DLD1 (cell line): Measurements from ENCODE around the gene ORC2.
"Not testable (repeated sequence)": the region's sequence is repeated elsewhere in the genome, so short reads cannot be mapped to it uniquely, and the experiment has no call there.

Experiments used
- in situ Hi-C: cut with HindIII; loops from 2 replicates; pipeline ENCODE4 v1.10.0; 2017; ENCODE audit warnings: low sequenced_read_pairs

ORC2 gene

GRCh38 chr2:200939832-200940231 lies 23.6 kb downstream of the ORC2 start:
- in situ Hi-C loops, result no loop called here

GRCh38 chr2:200930947-200931626 lies 32.4 kb downstream of the ORC2 start:
- in situ Hi-C loops, result no loop called here

GRCh38 chr2:200929334-200930249 lies 33.9 kb downstream of the ORC2 start:
- in situ Hi-C loops, result no loop called here

GRCh38 chr2:200922439-200922838 lies 41.0 kb downstream of the ORC2 start:
- in situ Hi-C loops, result no loop called here

- in situ Hi-C loops, result no loop called here
Observed at GRCh38 chr2:200913654-200914053, 49.8 kb downstream of the ORC2 start.

- in situ Hi-C loops, result no loop called here
Observed at GRCh38 chr2:200909958-200910357, 53.5 kb downstream of the ORC2 start.

- in situ Hi-C loops, result no loop called here
Observed at GRCh38 chr2:200905618-200906296, 57.7 kb downstream of the ORC2 start.

- in situ Hi-C loops, result no loop called here
Observed at GRCh38 chr2:200901459-200902072, 61.9 kb downstream of the ORC2 start.

- in situ Hi-C loops, result no loop called here
Observed at GRCh38 chr2:200899482-200899881, 64.0 kb downstream of the ORC2 start.

- in situ Hi-C loops, result no loop called here
Observed at GRCh38 chr2:200888704-200889625, 74.5 kb downstream of the ORC2 start, which contains the start of the genes NIF3L1 and PPIL3. Gene NIF3L1 (plus strand): TSS chr2:200889371. CDS start chr2:200891944, 2,573 bp downstream. Gene PPIL3 (minus strand): TSS chr2:200889077. CDS start chr2:200887615, 1,462 bp downstream.

- in situ Hi-C loops, result not testable (repeated sequence)
Observed at GRCh38 chr2:200881715-200882249, 81.7 kb downstream of the ORC2 start.

- in situ Hi-C loops, result no loop called here
Observed at GRCh38 chr2:200878289-200878880, 85.1 kb downstream of the ORC2 start.

- in situ Hi-C loops, result no loop called here
Observed at GRCh38 chr2:200877443-200877842, 86.0 kb downstream of the ORC2 start.

- in situ Hi-C loops, result no loop called here
Observed at GRCh38 chr2:200873560-200873959, 89.9 kb downstream of the ORC2 start.

- in situ Hi-C loops, result no loop called here
Observed at GRCh38 chr2:200871151-200871550, 92.3 kb downstream of the ORC2 start.

GRCh38 chr2:200869014-200869413 lies 94.4 kb downstream of the ORC2 start:
- in situ Hi-C loops, result no loop called here

- in situ Hi-C loops, result no loop called here
Observed at GRCh38 chr2:200864176-200865034, 99.1 kb downstream of the ORC2 start, which contains the start of gene CLK1. Gene CLK1 (minus strand): TSS chr2:200864658. CDS start chr2:200861862, 2,796 bp downstream.

GRCh38 chr2:200863782-200864175 lies 99.7 kb downstream of the ORC2 start:
- in situ Hi-C loops, result no loop called here
